Mesenchymal stem cell (in vitro differentiated cells and primary cell): Measurements from ENCODE around the gene MYO10.

ENCODE experiments used
- DNase-seq: peaks from one replicate; pipeline ENCODE4 v3.0.0-alpha.2; 2013
- H2AFZ ChIP-seq: one replicate; pipeline ENCODE4 v1.6.1; 2013; ENCODE audit warnings: low read depth, mild to moderate bottlenecking, control low read depth, inconsistent platforms, low read length, moderate library complexity
- H2AK5ac ChIP-seq: 2 replicates; pipeline ENCODE4 v1.6.1; 2013; ENCODE audit warnings: low read length, moderate library complexity, mild to moderate bottlenecking, inconsistent platforms; ENCODE audit not compliant: severe bottlenecking
- H2BK120ac ChIP-seq: one replicate; pipeline ENCODE4 v1.6.1; 2013; ENCODE audit warnings: low read depth, mild to moderate bottlenecking, inconsistent platforms, low read length, moderate library complexity
- H2BK12ac ChIP-seq, 2 experiments: one replicate each; pipeline ENCODE4 v1.6.1; 2013; ENCODE audit warnings: inconsistent platforms in 2 of 2, low read length in 2 of 2, mild to moderate bottlenecking in 2 of 2, moderate library complexity in 2 of 2, control low read depth in 1 of 2
- H2BK15ac ChIP-seq: one replicate; pipeline ENCODE4 v1.6.1; 2013; ENCODE audit warnings: mild to moderate bottlenecking, low read depth, inconsistent platforms; ENCODE audit not compliant: poor library complexity, severe bottlenecking
- H2BK5ac ChIP-seq: 2 replicates; pipeline ENCODE4 v1.6.1; 2013; ENCODE audit warnings: low read depth, mild to moderate bottlenecking, low read length, control low read depth, inconsistent platforms; ENCODE audit not compliant: poor library complexity, severe bottlenecking
- H3K14ac ChIP-seq, 2 experiments: one replicate each; pipeline ENCODE4 v1.6.1; 2013; ENCODE audit warnings: inconsistent platforms in 2 of 2, low read length in 2 of 2, control low read depth in 1 of 2, mild to moderate bottlenecking in 1 of 2, moderate library complexity in 1 of 2
- H3K18ac ChIP-seq, 2 experiments: one replicate each; pipeline ENCODE4 v1.6.1; 2013; ENCODE audit warnings: inconsistent platforms in 2 of 2, low read length in 2 of 2, control low read depth in 1 of 2, low read depth in 1 of 2, mild to moderate bottlenecking in 1 of 2
- H3K23ac ChIP-seq, 2 experiments: one replicate each; pipeline ENCODE4 v1.6.1; 2013; ENCODE audit warnings: inconsistent platforms in 2 of 2, low read length in 2 of 2, mild to moderate bottlenecking in 2 of 2, moderate library complexity in 2 of 2, control low read depth in 1 of 2
- H3K27ac ChIP-seq: 2 replicates; pipeline ENCODE4 v1.5.1; 2013; ENCODE audit warnings: mild to moderate bottlenecking, moderate library complexity, low read length, control low read depth, inconsistent platforms; ENCODE audit not compliant: poor library complexity, severe bottlenecking
- H3K27me3 ChIP-seq, 2 experiments: 2 replicates each; pipeline versions ENCODE4 v1.6.1 to v1.7.0; 2013; ENCODE audit warnings: low read length in 2 of 2, mild to moderate bottlenecking in 2 of 2, moderate library complexity in 2 of 2, control low read depth in 1 of 2, inconsistent platforms in 1 of 2; ENCODE audit not compliant: control insufficient read depth in 1 of 2, insufficient read depth in 1 of 2
- H3K36me3 ChIP-seq, 2 experiments: 2 replicates each; pipeline versions ENCODE4 v1.6.1 to v1.7.0; 2013; ENCODE audit warnings: low read length in 2 of 2, control low read depth in 1 of 2, inconsistent platforms in 1 of 2, low read depth in 1 of 2, mild to moderate bottlenecking in 1 of 2; ENCODE audit not compliant: insufficient read depth in 2 of 2, control insufficient read depth in 1 of 2
- H3K4ac ChIP-seq, 2 experiments: one replicate each; pipeline ENCODE4 v1.6.1; 2013; ENCODE audit warnings: inconsistent platforms in 2 of 2, low read length in 2 of 2, mild to moderate bottlenecking in 2 of 2, moderate library complexity in 2 of 2, control low read depth in 1 of 2, low read depth in 1 of 2
- H3K4me1 ChIP-seq: 2 replicates; pipeline ENCODE4 v1.6.1; 2013; ENCODE audit warnings: low read depth, low read length, control low read depth; ENCODE audit not compliant: control insufficient read depth, insufficient read depth
- H3K4me2 ChIP-seq: 2 replicates; pipeline ENCODE4 v1.6.1; 2013; ENCODE audit warnings: low read length, mild to moderate bottlenecking, inconsistent platforms; ENCODE audit not compliant: poor library complexity, severe bottlenecking
- H3K4me3 ChIP-seq, 2 experiments: 2 replicates each; pipeline versions ENCODE4 v1.5.1 to v1.7.0; 2013; ENCODE audit warnings: low read length in 2 of 2, mild to moderate bottlenecking in 2 of 2, control low read depth in 1 of 2, low read depth in 1 of 2; ENCODE audit not compliant: insufficient read depth in 1 of 2
- H3K79me1 ChIP-seq: replicated peaks from 2 replicates; pipeline ENCODE4 v1.6.1; 2013; ENCODE audit warnings: mild to moderate bottlenecking, control low read depth, low read length, inconsistent platforms; ENCODE audit not compliant: poor library complexity, severe bottlenecking
- H3K9ac ChIP-seq: 2 replicates; pipeline ENCODE4 v1.7.0; 2013; ENCODE audit warnings: mild to moderate bottlenecking, low read length, moderate library complexity
- H3K9me3 ChIP-seq: 2 replicates; pipeline ENCODE4 v1.7.0; 2013; ENCODE audit warnings: mild to moderate bottlenecking, low read length; ENCODE audit not compliant: control insufficient read depth
- H4K8ac ChIP-seq: one replicate; pipeline ENCODE4 v1.6.1; 2013; ENCODE audit warnings: inconsistent platforms, mild to moderate bottlenecking, low read length, moderate library complexity
- H4K91ac ChIP-seq: one replicate; pipeline ENCODE4 v1.6.1; 2013; ENCODE audit warnings: mild to moderate bottlenecking, low read length, inconsistent platforms
- WGBS: methylation state at CpG from one replicate; pipeline ENCODE4 v1.1.7; 2013; ENCODE audit warnings: mixed read lengths; 5-methylcytosine and 5-hydroxymethylcytosine counted together

MYO10 gene

GRCh38 chr5:16867577-16867953 is 68.5 kb downstream of the MYO10 start:
- H3K4me1 ChIP-seq: peaks cover 24% of the 10 kb centered on the region
- peaks cover 18% of the 10 kb centered on the region for H3K79me1 ChIP-seq
- H3K18ac ChIP-seq: no peak overlapping the region
- H2AK5ac ChIP-seq: no peak overlapping the region
- H4K8ac ChIP-seq: no peak overlapping the region
- no peak overlapping the region for H3K23ac ChIP-seq
- H3K36me3 ChIP-seq: no peaks in the 10 kb centered on the region
- no peak overlapping the region for H2BK120ac ChIP-seq
- no peak overlapping the region for H3K4ac ChIP-seq
- H2BK5ac ChIP-seq: no peak overlapping the region
- no peak overlapping the region for H3K27ac ChIP-seq
- no peak for DNase-seq
- no peaks in the 10 kb centered on the region for H3K27me3 ChIP-seq
- no peak overlapping the region for H2AFZ ChIP-seq
- 74% methylated on average over 2 of the region's 3 CpGs for WGBS
- H3K4me2 ChIP-seq: no peak overlapping the region
- H3K9ac ChIP-seq: no peak overlapping the region
- no peak overlapping the region for H3K4me3 ChIP-seq
- H4K91ac ChIP-seq: no peak overlapping the region
- no peak overlapping the region for H3K14ac ChIP-seq
- no peak overlapping the region for H2BK15ac ChIP-seq
- H3K9me3 ChIP-seq: no peaks in the 10 kb centered on the region
- no peak overlapping the region for H2BK12ac ChIP-seq

- H3K27ac ChIP-seq: peak overlapping the region; percentile 45
- no peak overlapping the region for H3K4me3 ChIP-seq
- no peak overlapping the region for H3K9ac ChIP-seq
- peak overlapping the region; percentile 16 to 68 for H3K18ac ChIP-seq
- H3K4me1 ChIP-seq: peaks cover 24% of the 10 kb centered on the region
- H3K23ac ChIP-seq: peak overlapping the region in 1 of 2 experiments; percentile 5
- peak overlapping the region; percentile 53 for H3K4me2 ChIP-seq
- H4K91ac ChIP-seq: no peak overlapping the region
- H3K36me3 ChIP-seq: no peaks in the 10 kb centered on the region
- no peak overlapping the region for H3K4ac ChIP-seq
- H3K27me3 ChIP-seq: no peaks in the 10 kb centered on the region
- peak overlapping the region; percentile 73 for H2AK5ac ChIP-seq
- no peak overlapping the region for H3K14ac ChIP-seq
- no peak overlapping the region for H2AFZ ChIP-seq
- H2BK15ac ChIP-seq: no peak overlapping the region
- H2BK5ac ChIP-seq: no peak overlapping the region
- peak; percentile 72 for DNase-seq
- no peaks in the 10 kb centered on the region for H3K9me3 ChIP-seq
- peaks cover 20% of the 10 kb centered on the region for H3K79me1 ChIP-seq
- no peak overlapping the region for H2BK12ac ChIP-seq
- no peak overlapping the region for H2BK120ac ChIP-seq
- H4K8ac ChIP-seq: peak overlapping the region; percentile 27
- WGBS: 53% methylated on average over 14 of the region's 17 CpGs
Observed at GRCh38 chr5:16866795-16867576, 69.1 kb downstream of the MYO10 start.

- peak overlapping the region; percentile 45 for H3K27ac ChIP-seq
- no peak overlapping the region for H2BK15ac ChIP-seq
- H3K18ac ChIP-seq: no peak overlapping the region
- no peak overlapping the region for H3K4me3 ChIP-seq
- no peak overlapping the region for H3K23ac ChIP-seq
- H3K4me2 ChIP-seq: no peak overlapping the region
- H3K9ac ChIP-seq: no peak overlapping the region
- H2BK120ac ChIP-seq: no peak overlapping the region
- H4K8ac ChIP-seq: no peak overlapping the region
- H3K4ac ChIP-seq: no peak overlapping the region
- no peak overlapping the region for H3K14ac ChIP-seq
- H3K36me3 ChIP-seq: no peaks in the 10 kb centered on the region
- no peaks in the 10 kb centered on the region for H3K9me3 ChIP-seq
- H2AK5ac ChIP-seq: no peak overlapping the region
- DNase-seq: no peak
- no peaks in the 10 kb centered on the region for H3K27me3 ChIP-seq
- no peak overlapping the region for H2BK5ac ChIP-seq
- H3K4me1 ChIP-seq: peaks cover 24% of the 10 kb centered on the region
- peaks cover 22% of the 10 kb centered on the region for H3K79me1 ChIP-seq
- WGBS: 77% methylated on average over 4 of the region's 4 CpGs
- no peak overlapping the region for H2AFZ ChIP-seq
- no peak overlapping the region for H4K91ac ChIP-seq
- no peak overlapping the region for H2BK12ac ChIP-seq
Observed at GRCh38 chr5:16866273-16866672, 69.8 kb downstream of the MYO10 start.

GRCh38 chr5:16865151-16865550 is 70.9 kb downstream of the MYO10 start:
- WGBS: 96% methylated on average over 6 of the region's 8 CpGs
- H3K9me3 ChIP-seq: no peaks in the 10 kb centered on the region
- peak overlapping the region; percentile 16 for H3K9ac ChIP-seq
- H3K79me1 ChIP-seq: peaks cover 28% of the 10 kb centered on the region
- H3K4me1 ChIP-seq: peaks cover 20% of the 10 kb centered on the region
- H2AK5ac ChIP-seq: peak overlapping the region; percentile 87
- no peak overlapping the region for H2BK120ac ChIP-seq
- no peak overlapping the region for H4K8ac ChIP-seq
- no peaks in the 10 kb centered on the region for H3K36me3 ChIP-seq
- no peak overlapping the region for H2AFZ ChIP-seq
- H3K4me3 ChIP-seq: peak overlapping the region in 1 of 2 experiments; percentile 56
- no peak overlapping the region for H3K4ac ChIP-seq
- H3K4me2 ChIP-seq: no peak overlapping the region
- no peak overlapping the region for H2BK12ac ChIP-seq
- no peak overlapping the region for H2BK15ac ChIP-seq
- H3K14ac ChIP-seq: no peak overlapping the region
- H3K18ac ChIP-seq: no peak overlapping the region
- H3K23ac ChIP-seq: no peak overlapping the region
- DNase-seq: no peak
- H3K27ac ChIP-seq: no peak overlapping the region
- no peak overlapping the region for H2BK5ac ChIP-seq
- H4K91ac ChIP-seq: no peak overlapping the region
- no peaks in the 10 kb centered on the region for H3K27me3 ChIP-seq
